HCT116 (cell line): ENCODE results near the gene LAMTOR1. TPM values are rescaled to one million over a fixed set of nuclear protein-coding genes. Genes with fewer than 3 reads are reported as not detected.

Experiments
- ATAC-seq: fragments of 200-7000 bp; cut with Tn5 transposase; 2 replicates; pipeline ENCODE4 v1.9.1; 2020; ENCODE audit warnings: mild to moderate bottlenecking, moderate library complexity
- BruUV-seq: library from RNA; stranded (reverse); fragments of 400-500 nt; replicated peaks from 2 replicates; lab custom pipeline; 2021; lab: Mats Ljungman, UMichigan
- CTCF ChIA-PET: fragments of 300-600 bp; sonication (Branson Sonifier 250); formaldehyde crosslinking; loops from one replicate; lab custom pipeline; 2021; ENCODE audit warnings: antibody characterized with exemption; lab: Charles Lee
- POLR2A ChIA-PET: fragments of 300-600, 350-600 bp; sonication (Branson Sonifier 250); formaldehyde crosslinking; loops from one replicate; lab custom pipeline; 2021; ENCODE audit warnings: antibody characterized with exemption; lab: Charles Lee
- RAD21 ChIA-PET, 2 experiments: fragments of 300-600 bp; sonication (Branson Sonifier 250); formaldehyde crosslinking; loops; one replicate each; lab custom pipeline; 2023; ENCODE audit warnings: low total read pairs in 2 of 2; ENCODE audit not compliant: uncharacterized antibody in 2 of 2, unreplicated experiment in 2 of 2, low non-redundant PET in 1 of 2; lab: Charles Lee
- DNase-seq: peaks from one replicate; pipeline ENCODE4 v3.0.0-alpha.2; 2010; ENCODE audit warnings: low read depth, low spot score
- H2AFZ ChIP-seq: fragments of 200-600 bp; shearing (Covaris generic), sonication (generic); 2 replicates; pipeline ENCODE4 v1.6.1; 2017; ENCODE audit warnings: low read depth, mixed run types, mixed read lengths, antibody characterized with exemption, low read length; ENCODE audit not compliant: poor library complexity, severe bottlenecking
- H3K27ac ChIP-seq: 2 replicates; pipeline ENCODE4 v1.5.1; 2012; ENCODE audit warnings: low read depth, low read length
- H3K27me3 ChIP-seq: fragments of 200-600 bp; sonication (generic); 2 replicates; pipeline ENCODE4 v1.6.1; 2016; ENCODE audit warnings: mixed run types, low read length, mixed read lengths; ENCODE audit not compliant: insufficient read depth
- H3K36me3 ChIP-seq, 2 experiments: fragments of 200-500 bp in 1 of 2; fragments of 200-600 bp in 1 of 2; sonication (Bioruptor generic) in 1 of 2; sonication (generic) in 1 of 2; 2 replicates each; pipeline versions ENCODE4 v1.5.1 to v1.6.1; 2014 to 2016; ENCODE audit warnings: low read length in 2 of 2, inconsistent platforms in 1 of 2, mixed read lengths in 1 of 2, mixed run types in 1 of 2; ENCODE audit not compliant: insufficient read depth in 2 of 2, control insufficient read depth in 1 of 2
- H3K4me1 ChIP-seq, 2 experiments: fragments of 200-600 bp in 1 of 2; sonication (generic) in 1 of 2; 2 replicates each; pipeline versions ENCODE4 v1.5.1 to v1.6.1; 2012 to 2017; ENCODE audit warnings: low read length in 2 of 2, inconsistent platforms in 1 of 2, mild to moderate bottlenecking in 1 of 2, mixed read lengths in 1 of 2, mixed run types in 1 of 2, moderate library complexity in 1 of 2; ENCODE audit not compliant: insufficient read depth in 2 of 2, control insufficient read depth in 1 of 2
- H3K4me2 ChIP-seq: fragments of 200-600 bp; sonication (generic); 2 replicates; pipeline ENCODE4 v1.6.1; 2017; ENCODE audit warnings: mixed run types, low read length, mixed read lengths
- H3K4me3 ChIP-seq, 2 experiments: fragments of 200-600 bp in 1 of 2; sonication (generic) in 1 of 2; replicated peaks in 1 of 2; 2 replicates each; pipeline ENCODE4 v1.5.1; 2011 to 2016; ENCODE audit warnings: low read length in 2 of 2, control low read depth in 1 of 2, low read depth in 1 of 2, mild to moderate bottlenecking in 1 of 2, mixed read lengths in 1 of 2, mixed run types in 1 of 2
- H3K79me2 ChIP-seq: fragments of 200-600 bp; sonication (generic); 2 replicates; pipeline ENCODE4 v1.6.1; 2017; ENCODE audit warnings: mild to moderate bottlenecking, mixed run types, low read length, moderate library complexity, mixed read lengths; ENCODE audit not compliant: insufficient read depth
- H3K9ac ChIP-seq: fragments of 200-600 bp; sonication (generic); 2 replicates; pipeline ENCODE4 v1.6.1; 2016; ENCODE audit warnings: low read length, mixed read lengths
- H3K9me2 ChIP-seq: fragments of 200-600 bp; sonication (generic), shearing (Covaris generic); 2 replicates; pipeline ENCODE4 v1.6.1; 2017; ENCODE audit warnings: mixed run types, mild to moderate bottlenecking, moderate library complexity; ENCODE audit not compliant: insufficient read depth
- H3K9me3 ChIP-seq, 2 experiments: fragments of 200-500 bp in 1 of 2; fragments of 200-600 bp in 1 of 2; sonication (Bioruptor generic) in 1 of 2; sonication (generic) in 1 of 2; 2 replicates each; pipeline ENCODE4 v1.6.1; 2014 to 2017; ENCODE audit warnings: low read length in 2 of 2, mixed read lengths in 2 of 2, inconsistent platforms in 1 of 2, low read depth in 1 of 2, mild to moderate bottlenecking in 1 of 2, mixed run types in 1 of 2, moderate library complexity in 1 of 2; ENCODE audit not compliant: control insufficient read depth in 1 of 2, insufficient read depth in 1 of 2
- H4K20me1 ChIP-seq: fragments of 200-600 bp; sonication (generic), shearing (Covaris generic); 2 replicates; pipeline ENCODE4 v1.6.1; 2017; ENCODE audit warnings: mixed run types, mild to moderate bottlenecking, moderate library complexity; ENCODE audit not compliant: insufficient read depth
- CEBPB ChIP-seq: IDR thresholded peaks from 2 replicates; pipeline ENCODE4 v1.6.1; 2012; ENCODE audit warnings: low read depth
- CTCF ChIP-seq, 3 experiments: fragments of 200-600 bp in 1 of 3; sonication (generic) in 1 of 3; IDR thresholded peaks in 2 of 3; conservative IDR thresholded peaks in 1 of 3; 2 replicates each; pipeline ENCODE4 v1.5.1; 2012 to 2017; ENCODE audit warnings: low read depth in 2 of 3, low read length in 2 of 3, antibody characterized with exemption in 1 of 3, borderline replicate concordance in 1 of 3, control low read depth in 1 of 3, mild to moderate bottlenecking in 1 of 3, mixed read lengths in 1 of 3, mixed run types in 1 of 3, moderate library complexity in 1 of 3; ENCODE audit not compliant: insufficient read depth in 1 of 3
- EGR1 ChIP-seq: IDR thresholded peaks from 2 replicates; pipeline ENCODE4 v1.6.1; 2012; ENCODE audit warnings: low read depth
- ELF1 ChIP-seq: IDR thresholded peaks from 2 replicates; pipeline ENCODE4 v1.6.1; 2012; ENCODE audit warnings: low read depth, borderline replicate concordance
- FOSL1 ChIP-seq: IDR thresholded peaks from 2 replicates; pipeline ENCODE4 v1.6.1; 2012; ENCODE audit warnings: low read depth
- JUND ChIP-seq: IDR thresholded peaks from 2 replicates; pipeline ENCODE4 v1.6.1; 2012
- POLR2A ChIP-seq: IDR thresholded peaks from 2 replicates; pipeline ENCODE4 v1.7.0; 2011; ENCODE audit warnings: borderline replicate concordance; ENCODE audit not compliant: insufficient read depth, insufficient read length; ENCODE audit errors: extremely low read depth
- POLR2AphosphoS5 ChIP-seq: IDR thresholded peaks from 2 replicates; pipeline ENCODE4 v1.6.1; 2011; ENCODE audit warnings: mild to moderate bottlenecking, low read depth, low read length, moderate library complexity
- RAD21 ChIP-seq: IDR thresholded peaks from 2 replicates; pipeline ENCODE4 v1.6.1; 2012; ENCODE audit warnings: low read depth, mild to moderate bottlenecking
- REST ChIP-seq: IDR thresholded peaks from 2 replicates; pipeline ENCODE4 v1.6.1; 2012; ENCODE audit warnings: low read depth
- SIN3A ChIP-seq: IDR thresholded peaks from 2 replicates; pipeline ENCODE4 v1.6.1; 2012; ENCODE audit warnings: low read depth
- SP1 ChIP-seq: IDR thresholded peaks from 2 replicates; pipeline ENCODE4 v1.6.1; 2012; ENCODE audit warnings: low read depth
- SRF ChIP-seq: IDR thresholded peaks from 2 replicates; pipeline ENCODE4 v1.6.1; 2012; ENCODE audit warnings: low read depth
- TCF7L2 ChIP-seq: IDR thresholded peaks from 2 replicates; pipeline ENCODE4 v1.7.0; 2011; ENCODE audit warnings: borderline replicate concordance, inconsistent platforms; ENCODE audit not compliant: insufficient read depth, insufficient read length; ENCODE audit errors: extremely low read depth
- YY1 ChIP-seq: IDR thresholded peaks from 2 replicates; pipeline ENCODE4 v1.6.1; 2011; ENCODE audit warnings: low read length, low read depth, moderate library complexity, mild to moderate bottlenecking; ENCODE audit not compliant: insufficient replicate concordance; ENCODE audit errors: extremely low read depth
- ZBTB33 ChIP-seq: IDR thresholded peaks from 2 replicates; pipeline ENCODE4 v1.6.1; 2011; ENCODE audit warnings: mild to moderate bottlenecking, low read length, moderate library complexity; ENCODE audit not compliant: insufficient replicate concordance; ENCODE audit errors: extremely low read depth
- ZFX ChIP-seq: fragments of 450-650 bp; IDR thresholded peaks from 2 replicates; pipeline ENCODE4 v1.6.1; 2017
- ZNF274 ChIP-seq: fragments of 200-500 bp; sonication (Bioruptor generic); IDR thresholded peaks from 2 replicates; pipeline ENCODE4 v1.6.1; 2014; ENCODE audit warnings: mild to moderate bottlenecking, low read depth, low read length, inconsistent platforms
- intact Hi-C: fragments of 100-400 bp; cut with micrococcal nuclease; formaldehyde crosslinking; loops from 2 replicates; pipeline ENCODE4 v1.10.0; 2022
- total RNA-seq: library from RNA; stranded (reverse); gene quantifications from one replicate; pipeline ENCODE4 v1.2.1, GENCODE V29; 2021; ENCODE audit not compliant: unreplicated experiment
- TF ChIP-seq, protein P1 (sequence below): IDR thresholded peaks from 2 replicates; pipeline ENCODE4 v1.6.1; 2012
- TF ChIP-seq, protein P2 (sequence below): IDR thresholded peaks from 2 replicates; pipeline ENCODE4 v1.6.1; 2012

The LAMTOR1 gene
- total RNA-seq, 1 experiment from 2014 or later, result 63.9 TPM

DNA sequence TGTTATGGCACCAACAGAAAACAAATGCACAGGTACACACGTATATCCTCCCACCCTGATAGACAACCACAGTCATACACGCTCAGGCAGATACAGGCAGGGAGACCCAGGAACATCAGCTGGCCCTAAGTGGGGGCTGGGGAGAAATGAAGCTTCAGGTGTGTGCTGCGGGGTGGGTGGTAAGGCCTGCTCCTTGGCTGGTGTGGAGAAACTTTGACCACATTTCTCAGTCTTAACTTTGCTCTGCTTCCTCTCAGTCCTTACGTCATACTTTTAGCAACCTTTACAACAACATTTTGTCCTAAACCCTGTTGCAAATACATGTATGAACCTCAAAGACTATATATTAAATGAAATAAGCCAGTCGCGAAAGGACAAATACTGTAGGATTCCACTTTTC, 16.1 kb upstream of the LAMTOR1 start:
- ChIA-PET RAD21 (no interaction called here), CTCF (no interaction called here), POLR2A (no interaction called here)
- Histone ChIP-seq H3K9ac (no peak overlapping the region), H4K20me1 (no peaks in the 10 kb centered on the region), H2AFZ (no peak overlapping the region), H3K9me2 (no peaks in the 10 kb centered on the region), H3K4me2 (no peak overlapping the region), H3K4me1 (no peaks in the 10 kb centered on the region), H3K9me3 (no peaks in the 10 kb centered on the region), H3K4me3 (no peak overlapping the region), H3K27ac (no peak overlapping the region), H3K27me3 (no peaks in the 10 kb centered on the region), H3K79me2 (no peaks in the 10 kb centered on the region), H3K36me3 (no peaks in the 10 kb centered on the region)
- ATAC-seq (no peak), DNase-seq (no peak)
- TF ChIP-seq ELF1, result no peak
- TF ChIP-seq POLR2AphosphoS5, result no peak
- no peak for TF ChIP-seq POLR2A
- no peak for TF ChIP-seq CTCF (IDR thresholded peaks at IDR 0.05 in 2 of 3, conservative IDR thresholded peaks at IDR 0.05 in 1 of 3; ENCODE audit: borderline replicate concordance in 1 of 3, insufficient read depth in 1 of 3, low read depth in 2 of 3, low read length in 2 of 3)
- no peak for TF ChIP-seq CEBPB
- TF ChIP-seq ZFX, result no peak
- no peak for TF ChIP-seq REST
- TF ChIP-seq SP1, result no peak
- TF ChIP-seq, protein P1, sequence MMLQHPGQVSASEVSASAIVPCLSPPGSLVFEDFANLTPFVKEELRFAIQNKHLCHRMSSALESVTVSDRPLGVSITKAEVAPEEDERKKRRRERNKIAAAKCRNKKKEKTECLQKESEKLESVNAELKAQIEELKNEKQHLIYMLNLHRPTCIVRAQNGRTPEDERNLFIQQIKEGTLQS, result no peak
- TF ChIP-seq ZNF274, result no peak
- TF ChIP-seq SRF, result no peak
- TF ChIP-seq, protein P2, sequence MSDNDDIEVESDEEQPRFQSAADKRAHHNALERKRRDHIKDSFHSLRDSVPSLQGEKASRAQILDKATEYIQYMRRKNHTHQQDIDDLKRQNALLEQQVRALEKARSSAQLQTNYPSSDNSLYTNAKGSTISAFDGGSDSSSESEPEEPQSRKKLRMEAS, result no peak
- no peak for TF ChIP-seq YY1
- no peak for TF ChIP-seq SIN3A
- TF ChIP-seq FOSL1, result no peak
- no peak for TF ChIP-seq RAD21
- TF ChIP-seq JUND, result no peak
- TF ChIP-seq ZBTB33, result no peak
- no peak for TF ChIP-seq EGR1
- no peak for TF ChIP-seq TCF7L2
- no TSS peak for BruUV-seq
- intact Hi-C loops, result loop anchor here (10.0 kb wide), 1 partner anchor 316 kb away; the partner anchor contains the start of gene CLPB
